IPS DF 6.9 (cell line): ENCODE results near the gene SHISA3.
A peak's percentile ranks its signal among the peaks of the same experiment; 100 is the strongest.

Source experiments
- DNase-seq: peaks from one replicate; pipeline ENCODE4 v3.0.0-alpha.2; 2013; ENCODE audit warnings: low read depth, low spot score
- H3K27ac ChIP-seq: one replicate; pipeline ENCODE4 v1.5.1; 2013; ENCODE audit warnings: low read length, control low read depth
- H3K27me3 ChIP-seq: 2 replicates; pipeline ENCODE4 v1.6.1; 2013; ENCODE audit warnings: mild to moderate bottlenecking, low read length; ENCODE audit not compliant: control insufficient read depth, insufficient read depth
- H3K36me3 ChIP-seq: 2 replicates; pipeline ENCODE4 v1.6.1; 2013; ENCODE audit warnings: low read length; ENCODE audit not compliant: control insufficient read depth, insufficient read depth
- H3K4me1 ChIP-seq: 2 replicates; pipeline ENCODE4 v1.6.1; 2013; ENCODE audit warnings: low read length; ENCODE audit not compliant: control insufficient read depth, insufficient read depth
- H3K4me3 ChIP-seq: 2 replicates; pipeline ENCODE4 v1.5.1; 2013; ENCODE audit warnings: mild to moderate bottlenecking, low read length
- H3K9me3 ChIP-seq: 2 replicates; pipeline ENCODE4 v1.6.1; 2013; ENCODE audit warnings: low read length, inconsistent platforms; ENCODE audit not compliant: control insufficient read depth, insufficient read depth
- WGBS: extraction: QIAGEN DNeasy Blood & Tissue Kit; methylation state at CpG from one replicate; pipeline ENCODE4 v1.1.7; 2013; ENCODE audit warnings: mixed read lengths, missing lambda C conversion rate; ENCODE audit not compliant: insufficient read length, insufficient coverage; 5-methylcytosine and 5-hydroxymethylcytosine counted together

SHISA3 gene

GRCh38 chr4:42391355-42391664, 6.0 kb upstream of the SHISA3 start:
- Histone ChIP-seq H3K36me3 (no peaks in the 10 kb centered on the region), H3K9me3 (no peaks in the 10 kb centered on the region), H3K4me1 (no peaks in the 10 kb centered on the region; the same call in 1 of the 2 replicates), H3K27me3 (peaks cover 3% of the 10 kb centered on the region), H3K27ac (no peak overlapping the region), H3K4me3 (no peak overlapping the region)
- no peak for DNase-seq
- whole genome bisulfite sequencing: no CpG with 5 or more reads among the region's 2 CpGs

GRCh38 chr4:42391981-42392380, 5.3 kb upstream of the SHISA3 start:
- Histone ChIP-seq H3K36me3 (no peaks in the 10 kb centered on the region), H3K4me3 (no peak overlapping the region), H3K27me3 (peaks cover 10% of the 10 kb centered on the region), H3K4me1 (no peaks in the 10 kb centered on the region; the same call in 1 of the 2 replicates), H3K9me3 (no peaks in the 10 kb centered on the region), H3K27ac (no peak overlapping the region)
- no peak for DNase-seq
- WGBS: no CpG with 5 or more reads among the region's 5 CpGs

- H3K27me3 ChIP-seq: peaks cover 11% of the 10 kb centered on the region
- H3K4me1 ChIP-seq: no peaks in the 10 kb centered on the region; the same call in 1 of the 2 replicates
- no peak overlapping the region for H3K4me3 ChIP-seq
- no peaks in the 10 kb centered on the region for H3K9me3 ChIP-seq
- H3K36me3 ChIP-seq: no peaks in the 10 kb centered on the region
- no peak for DNase-seq
- WGBS: no CpG with 5 or more reads among the region's 4 CpGs
- no peak overlapping the region for H3K27ac ChIP-seq
Measured at GRCh38 chr4:42392436-42392835, 4.9 kb upstream of the SHISA3 start.

- H3K4me1 ChIP-seq: peaks cover 2% of the 10 kb centered on the region; the same call in 1 of the 2 replicates
- H3K27me3 ChIP-seq: peaks cover 31% of the 10 kb centered on the region
- no CpG with 5 or more reads among the region's 1 CpG for WGBS
- no peak overlapping the region for H3K4me3 ChIP-seq
- DNase-seq: no peak
- no peaks in the 10 kb centered on the region for H3K9me3 ChIP-seq
- H3K27ac ChIP-seq: no peak overlapping the region
- no peaks in the 10 kb centered on the region for H3K36me3 ChIP-seq
Measured at GRCh38 chr4:42395595-42395994, 1.7 kb upstream of the SHISA3 start.

GRCh38 chr4:42396361-42396751, 932 bp upstream of the SHISA3 start:
- H3K36me3 ChIP-seq: no peaks in the 10 kb centered on the region
- peaks cover 2% of the 10 kb centered on the region; the same call in 1 of the 2 replicates for H3K4me1 ChIP-seq
- no CpG with 5 or more reads among the region's 17 CpGs for WGBS
- no peak for DNase-seq
- no peaks in the 10 kb centered on the region for H3K9me3 ChIP-seq
- no peak overlapping the region for H3K27ac ChIP-seq
- peaks cover 34% of the 10 kb centered on the region for H3K27me3 ChIP-seq
- peak overlapping the region; percentile 3; the same call in 1 of the 2 replicates for H3K4me3 ChIP-seq

GRCh38 chr4:42397635-42398170, 415 bp downstream of the SHISA3 start:
- H3K27me3 ChIP-seq: peaks cover 34% of the 10 kb centered on the region
- no peak overlapping the region for H3K27ac ChIP-seq
- H3K4me3 ChIP-seq: peak overlapping the region; percentile 34; the same call in 1 of the 2 replicates
- H3K4me1 ChIP-seq: peaks cover 2% of the 10 kb centered on the region; the same call in 1 of the 2 replicates
- no CpG with 5 or more reads among the region's 52 CpGs for WGBS
- H3K36me3 ChIP-seq: no peaks in the 10 kb centered on the region
- no peak for DNase-seq
- no peaks in the 10 kb centered on the region for H3K9me3 ChIP-seq

GRCh38 chr4:42398171-42398870, 1.0 kb downstream of the SHISA3 start:
- Histone ChIP-seq H3K27me3 (peaks cover 34% of the 10 kb centered on the region), H3K36me3 (no peaks in the 10 kb centered on the region), H3K4me1 (peaks cover 2% of the 10 kb centered on the region; the same call in 1 of the 2 replicates), H3K9me3 (no peaks in the 10 kb centered on the region), H3K27ac (no peak overlapping the region), H3K4me3 (peak overlapping the region; percentile 34; the same call in 1 of the 2 replicates)
- DNase-seq: no peak
- no CpG with 5 or more reads among the region's 60 CpGs for WGBS

GRCh38 chr4:42398871-42399331, 1.6 kb downstream of the SHISA3 start:
- WGBS: no CpG with 5 or more reads among the region's 24 CpGs
- DNase-seq: no peak
- H3K4me3 ChIP-seq: peak overlapping the region; percentile 34; the same call in 1 of the 2 replicates
- H3K27me3 ChIP-seq: peaks cover 34% of the 10 kb centered on the region
- no peaks in the 10 kb centered on the region for H3K36me3 ChIP-seq
- peaks cover 2% of the 10 kb centered on the region; the same call in 1 of the 2 replicates for H3K4me1 ChIP-seq
- no peaks in the 10 kb centered on the region for H3K9me3 ChIP-seq
- no peak overlapping the region for H3K27ac ChIP-seq

- Histone ChIP-seq H3K27me3 (peaks cover 34% of the 10 kb centered on the region), H3K27ac (no peak overlapping the region), H3K9me3 (no peaks in the 10 kb centered on the region), H3K36me3 (no peaks in the 10 kb centered on the region), H3K4me1 (peaks cover 2% of the 10 kb centered on the region; the same call in 1 of the 2 replicates), H3K4me3 (peak overlapping the region; percentile 34; the same call in 1 of the 2 replicates)
- WGBS: no CpG with 5 or more reads among the region's 10 CpGs
- DNase-seq: no peak
Measured at GRCh38 chr4:42399393-42399792, 2.1 kb downstream of the SHISA3 start.

GRCh38 chr4:42401171-42401570, 3.9 kb downstream of the SHISA3 start:
- H3K27me3 ChIP-seq: peaks cover 32% of the 10 kb centered on the region
- WGBS: no CpG with 5 or more reads among the region's 9 CpGs

More at GRCh38 chr4:42401171-42401570, 3.9 kb downstream of the SHISA3 start:
- Histone ChIP-seq H3K4me3 (no peak overlapping the region), H3K27ac (no peak overlapping the region), H3K9me3 (no peaks in the 10 kb centered on the region), H3K4me1 (peaks cover 2% of the 10 kb centered on the region; the same call in 1 of the 2 replicates), H3K36me3 (no peaks in the 10 kb centered on the region)
- DNase-seq: no peak
